Gastrocnemius medialis (tissue), 4 donors: Measurements from ENCODE around the gene TCERG1L. TPM values are rescaled to one million over a fixed set of nuclear protein-coding genes. Genes with fewer than 3 reads are reported as not detected.

Experiments used
- ATAC-seq, 2 donors: fragments of 150-250 bp; one replicate each; pipeline ENCODE4 v1.9.1; 2016
- DNase-seq, 2 donors: peaks; one replicate each; pipeline ENCODE4 v3.0.0-alpha.2; 2019
- H3K27ac ChIP-seq, 4 donors: fragments of 200-600 bp; sonication (generic); 1 replicate in 1 of 4; 2 replicates in 3 of 4; pipeline ENCODE4 v1.5.1; 2016 to 2018; ENCODE audit warnings: mild to moderate bottlenecking in 2 of 4, moderate library complexity in 1 of 4
- H3K27me3 ChIP-seq, 3 donors: fragments of 200-600 bp; sonication (generic) in 2 of 3; 1 replicate in 1 of 3; 2 replicates in 2 of 3; pipeline versions ENCODE4 v1.5.1 to v1.6.0; 2016 to 2019; ENCODE audit warnings: mild to moderate bottlenecking in 1 of 3, moderate library complexity in 1 of 3
- H3K36me3 ChIP-seq, 2 donors: fragments of 200-600 bp; sonication (generic) in 1 of 2; one replicate each; pipeline ENCODE4 v1.5.1; 2017 to 2018
- H3K4me1 ChIP-seq, 2 donors: fragments of 200-600 bp; sonication (generic) in 1 of 2; one replicate each; pipeline ENCODE4 v1.5.1; 2016 to 2017; ENCODE audit warnings: mild to moderate bottlenecking in 2 of 2
- H3K4me3 ChIP-seq, 4 donors: fragments of 200-600 bp; sonication (generic) in 3 of 4; 1 replicate in 1 of 4; 2 replicates in 3 of 4; pipeline ENCODE4 v1.5.1; 2016 to 2019; ENCODE audit warnings: mild to moderate bottlenecking in 2 of 4
- H3K9me3 ChIP-seq, 3 donors: fragments of 200-600 bp; sonication (generic) in 2 of 3; 1 replicate in 1 of 3; 2 replicates in 2 of 3; pipeline ENCODE4 v1.5.1; 2016 to 2019
- POLR2A ChIP-seq, 2 donors: fragments of 450-650 bp; IDR thresholded peaks; one replicate each; pipeline ENCODE4 v1.6.1; 2017; ENCODE audit warnings: antibody characterized with exemption in 2 of 2, mild to moderate bottlenecking in 2 of 2, moderate library complexity in 2 of 2
- in situ Hi-C, 4 donors: fragments of 200-750 bp; cut with MboI; loops; one replicate each; pipeline versions ENCODE4 v1.15.0 to v1.8.0; 2017; ENCODE audit warnings: low sequenced_read_pairs in 4 of 4
- intact Hi-C: fragments of 100-400 bp; cut with DNase I; formaldehyde crosslinking; loops from one replicate; pipeline ENCODE4 v1.15.1; 2023; ENCODE audit warnings: low total_unique reads
- total RNA-seq, 4 donors: library from RNA; depleted of rRNA; stranded (reverse); fragments of >200 nt; gene quantifications; one replicate each; pipeline versions ENCODE4 v1.1.0 to v1.2.3, GENCODE V29; 2016
- TF ChIP-seq, protein P1 (sequence below), 5 experiments: fragments of 450-650 bp in 3 of 5; fragments of 200-600 bp in 2 of 5; sonication (generic) in 2 of 5; IDR thresholded peaks in 4 of 5; conservative IDR thresholded peaks in 1 of 5; 1 replicate in 4 of 5; 2 replicates in 1 of 5; pipeline ENCODE4 v1.5.1; 2016 to 2019; ENCODE audit warnings: antibody characterized with exemption in 5 of 5, mild to moderate bottlenecking in 3 of 5, moderate library complexity in 3 of 5

The TCERG1L gene
- total RNA-seq, 4 donors from 2014 or later: not detected

DNA sequence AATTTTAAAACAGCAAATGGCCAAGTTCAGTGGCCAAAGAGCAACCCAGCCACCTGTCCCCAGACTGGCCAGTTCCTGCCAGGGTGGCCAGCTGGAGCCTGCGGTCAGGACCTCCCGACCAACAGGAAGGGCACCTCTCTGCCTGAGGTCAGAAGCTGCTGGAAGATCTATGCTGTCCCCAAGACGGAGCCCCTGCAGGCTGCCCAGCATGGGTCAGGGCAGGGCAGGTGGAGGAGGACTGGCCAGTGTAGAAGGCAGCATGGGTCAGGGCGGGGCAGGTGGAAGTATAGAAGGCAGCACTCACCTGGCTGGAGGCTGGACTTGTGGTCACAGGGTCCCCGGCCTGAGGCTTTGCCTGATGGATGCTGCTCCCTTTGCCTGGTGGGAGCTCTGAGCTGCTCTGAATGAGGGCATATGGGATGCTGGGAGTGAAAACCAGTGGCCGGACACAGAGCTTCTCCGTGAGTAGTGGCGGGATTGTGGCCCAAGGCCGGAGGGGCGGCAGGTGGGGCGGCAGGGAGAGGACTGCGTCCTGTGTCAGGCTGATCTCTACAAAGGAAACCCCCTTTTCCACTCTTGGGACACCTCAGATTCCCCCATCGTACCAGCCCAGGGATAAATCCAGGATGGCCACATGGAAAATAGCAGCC is 229.2 kb downstream of the TCERG1L start:
- intact Hi-C loops: no loop called here
- no peak for DNase-seq
- no peaks in the 10 kb centered on the region for H3K9me3 ChIP-seq
- H3K36me3 ChIP-seq: no peaks in the 10 kb centered on the region
- no peaks in the 10 kb centered on the region for H3K4me1 ChIP-seq
- in situ Hi-C loops: no loop called here
- no peak for TF ChIP-seq POLR2A (IDR thresholded peaks at IDR 0.05)
- TF ChIP-seq, protein P1, sequence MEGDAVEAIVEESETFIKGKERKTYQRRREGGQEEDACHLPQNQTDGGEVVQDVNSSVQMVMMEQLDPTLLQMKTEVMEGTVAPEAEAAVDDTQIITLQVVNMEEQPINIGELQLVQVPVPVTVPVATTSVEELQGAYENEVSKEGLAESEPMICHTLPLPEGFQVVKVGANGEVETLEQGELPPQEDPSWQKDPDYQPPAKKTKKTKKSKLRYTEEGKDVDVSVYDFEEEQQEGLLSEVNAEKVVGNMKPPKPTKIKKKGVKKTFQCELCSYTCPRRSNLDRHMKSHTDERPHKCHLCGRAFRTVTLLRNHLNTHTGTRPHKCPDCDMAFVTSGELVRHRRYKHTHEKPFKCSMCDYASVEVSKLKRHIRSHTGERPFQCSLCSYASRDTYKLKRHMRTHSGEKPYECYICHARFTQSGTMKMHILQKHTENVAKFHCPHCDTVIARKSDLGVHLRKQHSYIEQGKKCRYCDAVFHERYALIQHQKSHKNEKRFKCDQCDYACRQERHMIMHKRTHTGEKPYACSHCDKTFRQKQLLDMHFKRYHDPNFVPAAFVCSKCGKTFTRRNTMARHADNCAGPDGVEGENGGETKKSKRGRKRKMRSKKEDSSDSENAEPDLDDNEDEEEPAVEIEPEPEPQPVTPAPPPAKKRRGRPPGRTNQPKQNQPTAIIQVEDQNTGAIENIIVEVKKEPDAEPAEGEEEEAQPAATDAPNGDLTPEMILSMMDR (IDR thresholded peaks at IDR 0.05 in 4 of 5, conservative IDR thresholded peaks at IDR 0.05 in 1 of 5): no peak
- H3K27me3 ChIP-seq: peaks cover 0 to 2% (median 0%) of the 10 kb centered on the region in 3 donors
- no peak for ATAC-seq
- no peak overlapping the region for H3K4me3 ChIP-seq
- no peak overlapping the region for H3K27ac ChIP-seq

DNA sequence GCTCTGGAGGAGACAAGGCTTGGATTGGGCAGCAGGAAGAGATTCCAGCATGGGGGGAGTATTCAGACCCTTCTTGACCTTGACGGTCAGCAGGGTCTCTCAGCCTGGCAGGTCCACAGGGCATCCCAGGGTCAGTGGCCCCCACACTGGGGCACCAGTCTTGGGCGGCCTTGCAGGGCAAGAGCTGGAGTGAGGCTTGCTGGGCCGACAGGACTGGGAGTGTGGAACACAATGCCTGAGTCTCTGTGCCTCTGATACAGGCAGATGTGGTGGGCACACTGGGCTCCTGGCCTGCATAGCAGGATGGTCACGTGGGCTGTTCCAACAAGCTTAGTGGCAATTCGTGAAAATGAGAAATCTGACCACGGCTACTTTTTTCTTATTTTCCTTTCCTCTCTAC is 229.7 kb downstream of the TCERG1L start:
- no peaks in the 10 kb centered on the region for H3K36me3 ChIP-seq
- peaks cover 0 to 2% (median 0%) of the 10 kb centered on the region in 3 donors for H3K27me3 ChIP-seq
- intact Hi-C loops: no loop called here
- no peak for TF ChIP-seq POLR2A (IDR thresholded peaks at IDR 0.05)
- TF ChIP-seq, protein P1 (IDR thresholded peaks at IDR 0.05 in 4 of 5, conservative IDR thresholded peaks at IDR 0.05 in 1 of 5): no peak
- no peaks in the 10 kb centered on the region for H3K4me1 ChIP-seq
- no peaks in the 10 kb centered on the region for H3K9me3 ChIP-seq
- H3K27ac ChIP-seq: no peak overlapping the region
- H3K4me3 ChIP-seq: no peak overlapping the region
- DNase-seq (no peak), ATAC-seq (no peak)
- in situ Hi-C loops: no loop called here

DNA sequence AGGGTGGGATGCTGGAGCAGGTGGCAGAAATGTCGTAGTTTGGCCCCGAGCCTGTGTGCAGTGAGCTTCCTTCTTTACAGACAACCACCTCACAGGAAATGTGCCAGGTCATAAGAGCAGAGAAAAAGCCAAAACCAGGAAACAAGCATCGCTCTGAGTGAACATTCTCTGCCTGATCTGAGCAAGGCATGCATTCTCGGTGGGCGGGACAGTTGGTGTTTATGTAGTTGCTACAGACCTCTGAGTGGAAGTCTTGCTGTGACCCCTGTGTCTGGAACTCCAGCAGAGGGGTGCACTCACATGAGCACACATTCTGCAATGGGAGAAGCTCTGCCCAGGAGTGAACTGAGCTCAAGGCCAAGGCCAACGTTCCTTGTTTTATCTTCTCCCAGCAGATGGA is 230.1 kb downstream of the TCERG1L start:
- ATAC-seq (no peak), DNase-seq (no peak)
- Histone ChIP-seq H3K4me3 (no peak overlapping the region), H3K4me1 (no peaks in the 10 kb centered on the region), H3K27ac (no peak overlapping the region), H3K27me3 (peaks cover 0 to 2% (median 0%) of the 10 kb centered on the region in 3 donors), H3K9me3 (no peaks in the 10 kb centered on the region), H3K36me3 (no peaks in the 10 kb centered on the region)
- intact Hi-C loops (no loop called here), in situ Hi-C loops (no loop called here)
- TF ChIP-seq POLR2A (IDR thresholded peaks at IDR 0.05): no peak
- TF ChIP-seq, protein P1 (IDR thresholded peaks at IDR 0.05 in 4 of 5, conservative IDR thresholded peaks at IDR 0.05 in 1 of 5): no peak

DNA sequence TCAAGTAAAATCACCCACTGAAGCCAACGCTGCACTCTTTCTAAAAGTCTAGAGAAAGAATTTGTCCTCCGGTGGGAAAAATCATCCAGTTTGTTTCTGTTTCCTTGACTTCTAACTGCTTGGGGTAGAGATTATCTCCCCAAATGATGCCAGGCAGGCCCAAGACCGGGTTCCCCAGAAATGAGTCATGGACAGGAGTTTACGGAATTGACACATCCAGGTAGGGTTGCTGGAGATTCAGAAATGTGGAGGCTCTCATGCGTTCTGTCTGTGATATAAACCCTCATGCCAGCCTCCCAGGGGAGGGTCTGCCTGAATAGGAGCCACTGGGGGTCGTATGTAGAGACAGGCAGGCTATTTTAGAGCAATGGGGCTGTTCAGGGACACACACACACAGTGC is 230.9 kb downstream of the TCERG1L start:
- DNase-seq: no peak
- intact Hi-C loops: no loop called here

More for the DNA sequence above, 230.9 kb downstream of the TCERG1L start:
- in situ Hi-C loops: no loop called here
- TF ChIP-seq, protein P1 (IDR thresholded peaks at IDR 0.05 in 4 of 5, conservative IDR thresholded peaks at IDR 0.05 in 1 of 5): no peak
- TF ChIP-seq POLR2A (IDR thresholded peaks at IDR 0.05): no peak
- Histone ChIP-seq H3K27me3 (peaks cover 0 to 2% (median 0%) of the 10 kb centered on the region in 3 donors), H3K4me3 (no peak overlapping the region), H3K9me3 (no peaks in the 10 kb centered on the region), H3K27ac (no peak overlapping the region), H3K36me3 (no peaks in the 10 kb centered on the region), H3K4me1 (no peaks in the 10 kb centered on the region)
- no peak for ATAC-seq
